ENCODE results near the gene SLC2A8.

Gene SLC2A8

DNA sequence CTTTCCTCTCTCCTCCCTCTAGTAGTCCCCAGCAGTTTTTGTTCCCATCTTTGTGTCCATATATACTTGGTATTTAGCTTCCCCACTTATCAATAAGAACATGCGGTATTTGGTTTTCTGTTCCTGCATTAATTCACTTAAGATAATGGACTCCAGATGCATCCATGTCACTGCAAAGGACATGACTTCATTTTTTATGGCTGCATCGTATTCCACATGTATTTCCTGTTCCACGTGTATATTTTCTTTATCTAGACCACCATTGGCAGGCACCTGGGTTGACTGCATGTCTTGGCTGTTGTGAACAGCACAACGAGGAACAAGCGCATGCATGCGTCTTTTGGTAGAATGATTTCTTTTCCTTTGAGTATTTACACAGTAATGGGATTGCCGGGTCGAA is 33.4 kb downstream of the SLC2A8 start:
- DNase-seq (ENCODE audit: low read depth) = no peak

- DNase-seq (ENCODE audit: low read depth) = no peak
Observed at GRCh38 chr9:127437497-127438264, 40.7 kb downstream of the SLC2A8 start.

- no peak for DNase-seq (ENCODE audit: low read depth)
Observed at GRCh38 chr9:127438394-127438793, 41.4 kb downstream of the SLC2A8 start.

- no peak for DNase-seq (ENCODE audit: low read depth)
Observed at GRCh38 chr9:127444283-127444920, 47.4 kb downstream of the SLC2A8 start.

DNA sequence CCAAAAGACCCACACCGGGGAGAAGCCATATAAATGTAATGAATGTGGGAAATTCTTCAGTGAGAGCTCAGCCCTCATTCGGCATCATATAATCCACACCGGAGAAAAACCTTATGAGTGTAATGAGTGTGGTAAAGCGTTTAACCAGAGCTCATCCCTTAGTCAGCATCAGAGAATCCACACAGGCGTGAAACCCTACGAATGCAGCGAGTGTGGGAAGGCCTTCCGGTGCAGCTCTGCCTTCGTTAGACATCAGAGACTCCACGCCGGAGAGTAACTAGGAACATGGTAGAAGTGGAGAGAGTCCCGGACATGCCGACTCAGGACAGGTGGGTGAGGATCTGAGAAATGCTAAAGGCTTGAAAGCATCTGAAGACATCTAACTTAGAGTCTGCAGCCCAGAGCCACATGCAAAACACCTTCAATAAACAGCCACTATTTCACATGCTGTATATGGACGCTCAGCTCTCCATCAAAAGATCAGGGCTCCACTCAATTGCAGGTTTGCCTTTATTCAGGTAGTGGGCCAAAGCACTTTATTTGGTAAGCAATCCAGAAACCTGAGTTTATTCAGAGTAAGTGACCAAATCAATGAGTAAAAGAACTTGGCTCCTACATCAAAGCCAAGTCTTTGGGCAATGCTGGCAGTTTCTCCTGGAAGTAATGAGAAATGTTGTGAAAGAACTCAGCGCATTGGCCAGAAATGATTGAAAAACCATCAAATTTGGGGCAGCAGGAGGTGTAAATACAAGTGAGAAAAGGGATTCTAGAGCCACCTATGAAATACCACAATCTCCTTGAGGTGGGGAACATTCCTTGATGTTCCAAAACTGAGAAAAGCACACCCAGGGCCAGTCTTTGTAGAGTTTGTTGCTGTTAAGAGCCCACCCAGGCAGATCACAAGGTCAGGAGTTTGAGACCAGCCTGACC is 48.2 kb downstream of the SLC2A8 start:
- DNase-seq (ENCODE audit: low read depth) = no peak

- no peak for DNase-seq (ENCODE audit: low read depth)
Observed at GRCh38 chr9:127445851-127446712, 49.1 kb downstream of the SLC2A8 start.

- DNase-seq (ENCODE audit: low read depth) = no peak
Observed at GRCh38 chr9:127446713-127447415, 49.9 kb downstream of the SLC2A8 start.

DNA sequence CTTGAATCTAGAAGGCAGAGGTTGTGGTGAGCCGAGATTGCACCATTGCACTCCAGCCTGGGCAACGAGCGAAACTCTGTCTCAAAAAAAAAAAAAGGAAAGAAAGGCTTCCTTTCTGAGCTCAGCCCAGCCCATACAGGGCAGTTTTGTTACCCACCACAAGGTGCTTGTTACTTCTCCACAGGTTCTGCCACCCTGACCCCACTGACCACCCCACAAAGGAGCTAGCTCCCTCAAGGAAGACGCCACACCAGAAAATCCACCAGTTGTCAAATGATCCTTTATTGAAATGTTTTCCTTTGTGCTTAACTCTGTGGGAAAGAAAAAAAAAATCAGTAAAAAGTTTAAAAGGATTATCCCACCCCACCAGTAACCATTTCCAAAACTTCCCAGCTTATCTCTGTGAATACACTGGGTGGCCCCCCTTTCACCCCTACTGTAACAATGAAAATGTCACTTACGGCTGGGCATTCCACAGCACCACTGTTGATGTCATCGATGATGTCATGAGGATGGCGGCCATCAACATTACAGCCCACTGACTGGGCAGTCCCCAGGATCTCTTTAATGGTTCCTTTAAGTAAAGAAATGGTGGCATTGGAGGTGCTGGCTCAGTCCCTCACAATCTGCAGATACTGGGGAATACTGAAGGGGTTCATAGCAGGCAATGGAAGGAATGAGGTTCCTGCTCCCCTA is 50.6 kb downstream of the SLC2A8 start:
- DNase-seq (ENCODE audit: low read depth) = no peak

GRCh38 chr9:127448112-127448805 is 51.3 kb downstream of the SLC2A8 start:
- DNase-seq (ENCODE audit: low read depth) = no peak

GRCh38 chr9:127449332-127449966 is 52.5 kb downstream of the SLC2A8 start:
- DNase-seq (ENCODE audit: low read depth) = no peak

DNA sequence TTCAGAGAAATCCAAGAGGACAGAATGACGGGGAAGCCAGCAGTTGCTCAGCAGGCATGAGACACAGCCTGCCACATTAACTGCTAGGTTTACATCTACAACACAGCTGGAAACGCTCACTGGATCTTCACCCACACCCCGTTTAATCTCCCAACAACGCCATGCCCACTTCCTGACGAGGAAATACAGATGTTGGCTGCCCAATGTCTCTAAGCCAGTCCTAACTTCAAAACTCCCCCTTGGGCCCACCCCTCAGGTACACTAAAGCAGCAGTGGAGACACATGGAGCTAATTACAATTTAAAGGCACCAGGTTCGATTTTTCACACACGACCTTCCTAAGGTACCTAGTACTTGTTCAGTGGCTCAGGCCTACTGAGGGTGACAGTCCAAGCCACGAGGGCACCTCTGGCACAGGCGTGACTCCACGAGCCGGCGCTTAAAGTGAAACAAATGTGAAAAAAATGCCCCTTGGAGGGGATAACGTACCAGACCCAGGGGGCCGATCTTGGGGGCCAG is 53.3 kb downstream of the SLC2A8 start:
- DNase-seq (ENCODE audit: low read depth) = no peak

DNA sequence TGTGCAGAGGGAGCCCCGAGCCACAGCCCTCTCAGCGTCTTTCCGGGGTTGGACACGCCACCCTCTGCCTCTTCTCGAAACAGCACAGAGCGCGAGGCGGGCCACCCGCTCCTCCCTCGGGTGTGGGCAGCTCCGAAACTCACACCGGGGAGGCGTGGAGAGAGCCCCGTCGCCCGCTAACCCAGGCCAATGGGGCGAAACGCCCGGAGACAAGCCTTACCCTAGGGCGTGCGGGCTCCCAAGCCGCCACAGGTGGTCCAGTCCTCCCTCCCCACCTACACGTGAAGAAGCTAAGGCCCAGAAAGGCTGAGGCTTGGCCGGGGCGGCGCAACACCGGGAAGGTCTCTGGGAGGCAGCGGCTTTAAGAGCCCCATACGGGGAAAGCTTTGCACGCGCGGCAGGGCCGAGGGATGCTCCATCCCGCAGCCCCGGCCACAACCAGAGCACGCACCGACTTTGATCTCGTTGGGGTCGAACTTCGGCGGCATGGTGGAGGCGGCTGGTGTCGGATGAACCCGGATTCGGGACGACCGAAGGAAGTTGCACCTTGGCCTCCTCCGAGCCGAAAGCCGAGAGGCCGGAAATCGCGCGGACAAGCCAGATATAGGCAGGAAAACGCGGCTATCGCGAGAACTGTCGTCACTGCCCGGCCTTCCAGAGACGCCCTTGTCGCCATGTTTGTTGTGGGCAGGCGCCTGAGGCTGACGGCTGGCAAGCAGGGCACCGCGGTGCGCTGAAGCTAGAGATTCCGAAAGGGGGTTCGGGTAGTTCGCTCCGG is 54.0 kb downstream of the SLC2A8 start, which contains the start of the genes LRSAM1 and RPL12:
TSS of gene LRSAM1 (plus strand) at position 681 of the 778 bp plus-strand sequence. CDS start 3,018 bp downstream, outside the sequence.
TSS of gene RPL12 (minus strand) at position 577 of the 778 bp plus-strand sequence. CDS start at position 488, 89 bp downstream.
- DNase-seq (ENCODE audit: low read depth) = peak; percentile 100

- no peak for DNase-seq (ENCODE audit: low read depth)
Observed at GRCh38 chr9:127451608-127451857, 54.6 kb downstream of the SLC2A8 start.

DNA sequence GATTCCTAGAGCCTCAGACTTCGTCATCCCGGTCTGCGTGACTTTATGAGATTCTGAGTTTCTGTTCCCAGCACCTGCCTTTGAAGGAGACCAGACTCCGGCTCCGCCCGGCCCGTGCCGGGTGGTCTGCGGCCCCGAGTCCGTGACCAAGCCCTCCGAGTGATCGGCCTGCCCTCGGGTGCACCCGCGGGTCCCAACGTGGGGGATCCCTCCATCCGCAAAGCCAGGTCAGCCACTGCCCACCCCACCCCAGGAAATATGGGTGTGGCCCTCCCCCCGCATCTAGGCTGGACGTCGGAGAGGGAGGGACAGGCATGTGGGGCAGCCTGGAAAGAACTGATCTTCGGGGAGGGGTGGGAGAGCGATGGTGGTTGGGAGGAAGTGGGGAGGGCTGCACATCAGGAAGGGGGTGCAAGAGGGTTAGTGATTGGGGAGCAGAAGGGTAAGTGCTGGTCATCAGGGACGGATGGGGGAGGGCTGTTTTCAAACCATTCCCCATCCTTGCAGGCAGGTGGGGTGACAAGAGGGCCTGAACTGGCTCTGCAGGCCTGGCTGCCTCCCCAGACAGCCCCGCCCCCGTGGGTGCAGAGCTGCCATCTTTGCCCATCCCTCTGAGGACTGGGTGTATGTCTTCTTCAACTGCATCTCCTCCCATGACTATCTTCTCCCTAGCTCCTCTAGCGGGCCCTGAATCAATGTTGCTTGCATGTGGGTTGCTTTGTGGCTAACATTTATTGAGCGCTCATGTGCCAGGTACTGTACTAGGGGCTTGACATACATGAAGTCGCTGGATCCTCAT is 55.1 kb downstream of the SLC2A8 start:
- peak; percentile 9 for DNase-seq (ENCODE audit: low read depth)

DNA sequence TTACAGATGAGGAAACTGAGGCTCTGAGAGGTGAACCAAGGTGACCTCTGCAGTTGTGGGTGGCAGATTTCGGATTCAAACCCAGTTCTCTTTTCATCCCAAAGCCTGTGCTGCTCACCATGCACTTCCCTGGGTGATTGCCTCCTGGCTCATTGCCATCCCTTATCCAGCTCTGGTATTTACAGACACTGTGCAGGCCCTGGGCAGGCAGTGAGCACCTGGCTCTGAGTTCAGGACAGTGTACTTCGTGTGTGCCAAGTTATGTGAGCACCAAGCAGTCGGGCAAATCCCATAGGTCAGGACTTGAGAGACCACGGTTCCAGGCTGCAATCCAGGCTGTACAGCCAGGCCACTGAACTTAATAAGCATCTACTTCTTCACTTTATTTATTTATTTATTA is 55.7 kb downstream of the SLC2A8 start:
- no peak for DNase-seq (ENCODE audit: low read depth)

GRCh38 chr9:127455324-127455992 is 58.5 kb downstream of the SLC2A8 start:
- DNase-seq (ENCODE audit: low read depth) = no peak
